GM12874 (cell line): ENCODE data around the gene HSD17B8.
A peak's percentile ranks its signal among the peaks of the same experiment; 100 is the strongest.

Experiments
- CTCF ChIP-seq: IDR thresholded peaks from 2 replicates; pipeline ENCODE4 v1.5.1; 2011; ENCODE audit warnings: low read depth, mild to moderate bottlenecking, control low read depth, low read length, moderate library complexity; ENCODE audit not compliant: insufficient read depth

The HSD17B8 gene

GRCh38 chr6:33197431-33198048, 6.9 kb upstream of the HSD17B8 start:
- peak; percentile 78 for TF ChIP-seq CTCF

GRCh38 chr6:33198159-33198852, 6.1 kb upstream of the HSD17B8 start:
- no peak for TF ChIP-seq CTCF

- TF ChIP-seq CTCF, result no peak
Measured at GRCh38 chr6:33198853-33199436, 5.5 kb upstream of the HSD17B8 start.

GRCh38 chr6:33199687-33200218, 4.7 kb upstream of the HSD17B8 start:
- TF ChIP-seq CTCF, result no peak

GRCh38 chr6:33200219-33201146, 4.0 kb upstream of the HSD17B8 start, which contains the start of the genes RXRB and SLC39A7:
TSS of gene RXRB (minus strand) at chr6:33200665. CDS start at chr6:33200476, 189 bp downstream.
TSS of gene SLC39A7 (plus strand) at chr6:33200867. CDS start at chr6:33201246, 379 bp downstream.
- no peak for TF ChIP-seq CTCF

- TF ChIP-seq CTCF, result peak; percentile 16
Measured at GRCh38 chr6:33201147-33201545, 3.3 kb upstream of the HSD17B8 start.
